ENCODE data around the gene CCDC28B. TPM values are rescaled to one million over a fixed set of nuclear protein-coding genes. Genes with fewer than 3 reads are reported as not detected.

The CCDC28B gene
- total RNA-seq (1 to 10 TPM; 3.9 to 8.2 (median 5.1) TPM), polyA plus RNA-seq (10 to 100 TPM; 13.1 to 22.4 (median 13.5) TPM)
- long read RNA-seq, donor 1, transcript CCDC28B-201 (6 exons, 1,089 nt): major isoform, 7 of 7 reads
- long read RNA-seq, donor 1, partial matches to known transcripts: 0 of 7 reads
- long read RNA-seq, donor 1, other reads (novel, unspliced or antisense): 0 of 7 reads
- long read RNA-seq, donor 2, transcript CCDC28B-201 (6 exons, 1,089 nt): major isoform, 6 of 6 reads
- long read RNA-seq, donor 2, partial matches to known transcripts: 0 of 6 reads
- long read RNA-seq, donor 2, other reads (novel, unspliced or antisense): 0 of 6 reads

DNA sequence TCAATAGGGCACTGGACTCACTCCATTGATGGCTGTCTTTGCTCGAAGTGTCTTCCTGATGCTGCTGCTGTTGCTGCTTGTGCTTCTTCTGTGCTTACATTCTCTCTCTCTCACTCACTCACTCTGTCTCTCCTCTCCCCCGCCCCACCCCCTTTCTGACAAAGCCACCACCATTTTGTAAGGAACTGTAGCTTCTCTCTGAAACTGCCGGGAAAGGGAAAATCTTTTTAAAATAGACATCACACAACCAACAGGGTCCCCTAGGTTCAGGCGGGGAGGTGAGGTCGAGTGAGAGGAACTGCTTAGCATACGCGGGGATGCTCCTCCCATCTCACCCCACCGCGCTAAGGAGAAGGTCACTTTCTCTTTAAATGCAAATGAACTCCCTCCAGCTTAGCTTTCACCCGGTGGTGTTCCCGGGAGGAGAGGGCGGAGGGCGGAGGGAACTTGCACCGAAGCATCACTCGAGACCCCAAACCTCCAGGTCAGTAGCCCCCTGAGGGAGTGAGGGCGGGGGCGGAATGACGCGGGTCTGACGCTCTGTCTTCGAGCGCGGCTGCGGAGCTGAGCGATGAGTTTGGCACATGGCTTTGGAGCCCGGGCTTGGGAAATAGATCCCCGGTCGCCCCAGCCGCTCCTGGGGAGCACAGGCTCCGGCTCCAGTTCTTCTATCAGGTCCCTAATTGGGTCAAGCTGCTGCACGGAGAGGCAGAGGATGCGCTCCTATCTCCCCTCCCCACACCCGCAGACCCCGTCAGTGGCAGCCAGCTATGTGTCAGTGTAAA lies at the start of gene CCDC28B:
CCDC28B (plus strand) TSS at position 370 of the 785 bp plus-strand sequence. CDS start 1,341 bp downstream, outside the sequence.
- WGBS, 5 donors: 1% methylated on average over 32 to 34 of the region's 34 CpGs
- TF ChIP-seq POLR2AphosphoS5 (IDR thresholded peaks at IDR 0.05) (peak; percentile 63 to 76 (median 72)), POLR2A (IDR thresholded peaks at IDR 0.05) (peak in 1 of 3 donors; percentile 13)
- TF ChIP-seq, protein P1, sequence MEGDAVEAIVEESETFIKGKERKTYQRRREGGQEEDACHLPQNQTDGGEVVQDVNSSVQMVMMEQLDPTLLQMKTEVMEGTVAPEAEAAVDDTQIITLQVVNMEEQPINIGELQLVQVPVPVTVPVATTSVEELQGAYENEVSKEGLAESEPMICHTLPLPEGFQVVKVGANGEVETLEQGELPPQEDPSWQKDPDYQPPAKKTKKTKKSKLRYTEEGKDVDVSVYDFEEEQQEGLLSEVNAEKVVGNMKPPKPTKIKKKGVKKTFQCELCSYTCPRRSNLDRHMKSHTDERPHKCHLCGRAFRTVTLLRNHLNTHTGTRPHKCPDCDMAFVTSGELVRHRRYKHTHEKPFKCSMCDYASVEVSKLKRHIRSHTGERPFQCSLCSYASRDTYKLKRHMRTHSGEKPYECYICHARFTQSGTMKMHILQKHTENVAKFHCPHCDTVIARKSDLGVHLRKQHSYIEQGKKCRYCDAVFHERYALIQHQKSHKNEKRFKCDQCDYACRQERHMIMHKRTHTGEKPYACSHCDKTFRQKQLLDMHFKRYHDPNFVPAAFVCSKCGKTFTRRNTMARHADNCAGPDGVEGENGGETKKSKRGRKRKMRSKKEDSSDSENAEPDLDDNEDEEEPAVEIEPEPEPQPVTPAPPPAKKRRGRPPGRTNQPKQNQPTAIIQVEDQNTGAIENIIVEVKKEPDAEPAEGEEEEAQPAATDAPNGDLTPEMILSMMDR (IDR thresholded peaks at IDR 0.05 in 8 of 11, conservative IDR thresholded peaks at IDR 0.05 in 3 of 11): no peak
- no peaks in the 10 kb centered on the region for H3K9me3 ChIP-seq
- peaks cover 15 to 75% (median 43%) of the 10 kb centered on the region in 6 donors for H3K4me1 ChIP-seq
- peak within 1 kb of the TSS; percentile 58 to 89 (median 82) for H3K27ac ChIP-seq
- H3K36me3 ChIP-seq: peaks cover 0 to 37% (median 21%) of the 10 kb centered on the region in 6 donors
- peak; percentile 87 for DNase-seq
- H3K4me3 ChIP-seq: peak within 1 kb of the TSS; percentile 51 to 91 (median 66)
- intact Hi-C loops (cut with DNase I; ENCODE audit: low total_unique reads): no loop called here
- no peaks in the 10 kb centered on the region for H3K27me3 ChIP-seq (replicated peaks in 1 of 7)

DNA sequence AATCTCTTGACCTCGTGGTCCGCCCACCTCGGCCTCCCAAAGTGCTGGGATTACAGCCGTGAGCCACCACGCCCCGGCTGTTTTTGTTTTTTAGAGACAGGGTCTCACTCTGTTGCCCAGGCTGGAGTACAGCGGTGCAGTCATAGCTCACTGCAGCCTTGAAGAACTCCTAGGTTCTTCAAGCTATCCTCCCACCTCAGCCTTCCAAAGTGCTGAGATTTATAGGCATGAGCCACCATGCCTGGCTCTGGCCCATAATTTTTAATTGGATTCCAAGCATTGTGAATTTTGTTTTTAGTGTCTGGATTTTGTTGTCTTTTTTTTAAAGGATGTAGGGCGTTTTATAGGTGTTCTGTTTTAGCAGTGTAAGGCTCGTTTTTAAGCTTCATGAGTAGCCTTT lies 49.5 kb upstream of the CCDC28B start:
- Histone ChIP-seq H3K27ac (no peak overlapping the region), H3K36me3 (peaks cover 0 to 45% (median 19%) of the 10 kb centered on the region in 6 donors), H3K9me3 (peaks cover 2 to 32% (median 29%) of the 10 kb centered on the region in 8 donors), H3K4me1 (peaks cover 0 to 26% (median 8%) of the 10 kb centered on the region in 6 donors), H3K27me3 (replicated peaks in 1 of 7) (no peaks in the 10 kb centered on the region), H3K4me3 (no peak overlapping the region)
- no peak for TF ChIP-seq POLR2AphosphoS5 (IDR thresholded peaks at IDR 0.05)
- 91 to 98% (median 93%) methylated on average over 9 of the region's 9 CpGs for WGBS, 5 donors
- no peak for DNase-seq
- intact Hi-C loops (cut with DNase I; ENCODE audit: low total_unique reads): no loop called here

- H3K4me3 ChIP-seq: no peak overlapping the region
- H3K27ac ChIP-seq: no peak overlapping the region
- H3K27me3 ChIP-seq (replicated peaks in 1 of 7): no peaks in the 10 kb centered on the region
- WGBS, 5 donors: 60 to 75% (median 70%) methylated on average over 5 of the region's 5 CpGs
- H3K9me3 ChIP-seq: peaks cover 2 to 32% (median 29%) of the 10 kb centered on the region in 8 donors
- peaks cover 0 to 50% (median 24%) of the 10 kb centered on the region in 6 donors for H3K36me3 ChIP-seq
- TF ChIP-seq POLR2A (IDR thresholded peaks at IDR 0.05) (no peak), POLR2AphosphoS5 (IDR thresholded peaks at IDR 0.05) (no peak)
- TF ChIP-seq, protein P1 (IDR thresholded peaks at IDR 0.05 in 8 of 11, conservative IDR thresholded peaks at IDR 0.05 in 3 of 11): no peak
- H3K4me1 ChIP-seq: peaks cover 0 to 26% (median 8%) of the 10 kb centered on the region in 6 donors
- intact Hi-C loops (cut with DNase I; ENCODE audit: low total_unique reads): no loop called here
- no peak for DNase-seq
These were observed 49.0 kb upstream of the CCDC28B start for GRCh38 chr1:32151319-32151787.

DNA sequence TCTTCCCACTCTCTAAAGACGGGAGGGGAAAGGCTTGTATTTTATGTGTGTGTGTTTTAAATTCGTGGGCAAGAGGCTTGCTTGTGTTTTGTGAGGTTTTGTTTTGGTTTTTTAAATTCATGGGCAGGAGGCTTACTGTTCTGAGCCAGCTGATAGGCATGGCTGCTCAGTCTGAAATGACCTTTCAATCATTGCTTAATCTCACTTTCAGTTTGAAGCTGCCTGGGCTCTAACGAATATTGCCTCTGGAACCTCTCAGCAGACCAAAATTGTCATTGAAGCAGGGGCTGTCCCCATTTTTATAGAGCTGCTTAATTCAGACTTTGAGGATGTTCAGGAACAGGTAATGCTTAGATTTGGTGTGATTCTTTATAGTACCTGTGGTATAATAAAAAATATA lies 41.2 kb upstream of the CCDC28B start:
- DNase-seq: no peak
- H3K36me3 ChIP-seq: peaks cover 3 to 100% (median 97%) of the 10 kb centered on the region in 6 donors
- H3K4me3 ChIP-seq: no peak overlapping the region
- no peak overlapping the region for H3K27ac ChIP-seq
- H3K4me1 ChIP-seq: no peaks in the 10 kb centered on the region
- WGBS, 5 donors: 64 to 75% (median 71%) methylated on average over 3 of the region's 3 CpGs
- intact Hi-C loops (cut with DNase I; ENCODE audit: low total_unique reads): no loop called here
- TF ChIP-seq, protein P1 (IDR thresholded peaks at IDR 0.05 in 8 of 11, conservative IDR thresholded peaks at IDR 0.05 in 3 of 11): no peak
- TF ChIP-seq POLR2A (IDR thresholded peaks at IDR 0.05): no peak
- no peak for TF ChIP-seq POLR2AphosphoS5 (IDR thresholded peaks at IDR 0.05)
- H3K27me3 ChIP-seq (replicated peaks in 1 of 7): no peaks in the 10 kb centered on the region
- no peaks in the 10 kb centered on the region for H3K9me3 ChIP-seq

All from spleen (tissue), 13 donors.